NOMO-1 treated with dmso at 0.1 percent for 144 hours (cell line): ENCODE results near the gene ALLC.
"Not testable (repeated sequence)": the region's sequence is repeated elsewhere in the genome, so short reads cannot be mapped to it uniquely, and the experiment has no call there.

Experiments
- DNase-seq: peaks from one replicate; lab custom pipeline; 2025; ENCODE audit not compliant: unreplicated experiment; lab: John Stamatoyannopoulos, UW

Gene ALLC

GRCh38 chr2:3626118-3626811, 31.7 kb upstream of the ALLC start:
- DNase-seq: no peak

- no peak for DNase-seq
These were observed 31.0 kb upstream of the ALLC start for GRCh38 chr2:3626812-3627499.

GRCh38 chr2:3627500-3628100, 30.4 kb upstream of the ALLC start:
- DNase-seq: no peak

GRCh38 chr2:3628241-3628679, 29.7 kb upstream of the ALLC start:
- no peak for DNase-seq

GRCh38 chr2:3628800-3629199, 29.2 kb upstream of the ALLC start:
- DNase-seq: no peak

- DNase-seq: no peak
These were observed 27.4 kb upstream of the ALLC start for GRCh38 chr2:3630631-3631030.

- no peak for DNase-seq
These were observed 26.7 kb upstream of the ALLC start for GRCh38 chr2:3631161-3631850.

GRCh38 chr2:3631851-3632659, 25.9 kb upstream of the ALLC start:
- no peak for DNase-seq

GRCh38 chr2:3633089-3633981, 24.7 kb upstream of the ALLC start:
- DNase-seq: no peak

GRCh38 chr2:3633982-3634595, 23.9 kb upstream of the ALLC start:
- no peak for DNase-seq

GRCh38 chr2:3634596-3635121, 23.3 kb upstream of the ALLC start:
- DNase-seq: no peak

GRCh38 chr2:3635171-3635974, 22.6 kb upstream of the ALLC start:
- no peak for DNase-seq

- DNase-seq: not testable (repeated sequence)
These were observed 22.0 kb upstream of the ALLC start for GRCh38 chr2:3635975-3636327.

GRCh38 chr2:3636586-3637310, 21.3 kb upstream of the ALLC start:
- no peak for DNase-seq

- DNase-seq: no peak
These were observed 20.7 kb upstream of the ALLC start for GRCh38 chr2:3637311-3637675.

- DNase-seq: no peak
These were observed 20.1 kb upstream of the ALLC start for GRCh38 chr2:3637692-3638455.

- no peak for DNase-seq
These were observed 19.6 kb upstream of the ALLC start for GRCh38 chr2:3638456-3638810.
